NCI-H1417 treated with DMSO at 0.1 percent for 48 hours (cell line): ENCODE measurements around the gene LACRT.
A peak's percentile ranks its signal among the peaks of the same experiment; 100 is the strongest.
"Not testable (repeated sequence)": the region's sequence is repeated elsewhere in the genome, so short reads cannot be mapped to it uniquely, and the experiment has no call there.

Experiments
- DNase-seq: peaks from one replicate; lab custom pipeline; 2025; lab: John Stamatoyannopoulos, UW

Gene LACRT, protein sequence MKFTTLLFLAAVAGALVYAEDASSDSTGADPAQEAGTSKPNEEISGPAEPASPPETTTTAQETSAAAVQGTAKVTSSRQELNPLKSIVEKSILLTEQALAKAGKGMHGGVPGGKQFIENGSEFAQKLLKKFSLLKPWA

GRCh38 chr12:54634795-54635194 is at the start of gene LACRT:
Gene LACRT, minus strand, starts transcription at chr12:54634895. Its CDS starts 54 bp downstream, at chr12:54634841.
- no peak for DNase-seq

DNA sequence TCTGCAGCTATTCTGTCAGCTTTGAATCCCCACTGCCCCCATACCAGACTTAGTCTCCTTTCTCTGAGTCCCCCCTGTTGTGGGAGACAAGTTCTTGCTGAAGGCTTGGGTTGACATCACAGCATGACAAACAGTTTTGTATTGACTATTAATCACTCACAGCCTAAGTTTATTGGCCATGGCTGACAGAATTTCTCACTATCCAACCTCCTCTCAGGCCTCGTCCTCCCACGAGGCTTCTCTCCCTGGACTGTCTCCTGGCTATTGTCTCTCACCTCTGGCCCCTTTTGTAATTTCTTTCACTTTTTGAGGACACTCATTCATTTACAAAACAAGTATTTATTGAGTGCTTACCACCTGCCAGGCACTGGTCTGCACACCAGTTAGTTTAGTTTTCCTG is 48.7 kb upstream of the LACRT start:
- peak; percentile 24 for DNase-seq

DNA sequence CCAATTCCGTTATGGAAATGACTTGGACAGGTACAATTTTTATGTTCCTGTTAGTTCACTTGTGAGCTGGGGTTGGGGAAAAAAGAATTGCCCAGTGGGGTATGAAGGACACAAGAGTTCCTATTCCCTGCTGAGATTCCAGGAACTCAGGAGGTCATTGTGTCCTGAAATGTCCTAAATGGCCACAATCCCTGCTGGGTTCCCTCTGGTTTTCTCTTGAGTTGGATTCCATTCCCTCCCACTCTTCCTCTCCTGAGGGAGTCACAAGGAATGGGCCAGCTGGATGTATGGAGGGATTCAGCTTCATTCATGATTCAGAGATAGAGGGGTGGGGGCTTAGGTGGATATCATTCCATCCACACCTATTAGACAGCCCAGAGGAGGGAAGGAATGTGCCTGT is 48.0 kb upstream of the LACRT start:
- DNase-seq, result no peak

- no peak for DNase-seq
These were observed 45.7 kb upstream of the LACRT start for GRCh38 chr12:54680374-54680773.

- DNase-seq, result no peak
These were observed 43.4 kb upstream of the LACRT start for GRCh38 chr12:54678131-54678530.

- no peak for DNase-seq
These were observed 33.2 kb upstream of the LACRT start for GRCh38 chr12:54667945-54668344.

- DNase-seq, result no peak
These were observed 31.3 kb upstream of the LACRT start for GRCh38 chr12:54666008-54666407.

DNA sequence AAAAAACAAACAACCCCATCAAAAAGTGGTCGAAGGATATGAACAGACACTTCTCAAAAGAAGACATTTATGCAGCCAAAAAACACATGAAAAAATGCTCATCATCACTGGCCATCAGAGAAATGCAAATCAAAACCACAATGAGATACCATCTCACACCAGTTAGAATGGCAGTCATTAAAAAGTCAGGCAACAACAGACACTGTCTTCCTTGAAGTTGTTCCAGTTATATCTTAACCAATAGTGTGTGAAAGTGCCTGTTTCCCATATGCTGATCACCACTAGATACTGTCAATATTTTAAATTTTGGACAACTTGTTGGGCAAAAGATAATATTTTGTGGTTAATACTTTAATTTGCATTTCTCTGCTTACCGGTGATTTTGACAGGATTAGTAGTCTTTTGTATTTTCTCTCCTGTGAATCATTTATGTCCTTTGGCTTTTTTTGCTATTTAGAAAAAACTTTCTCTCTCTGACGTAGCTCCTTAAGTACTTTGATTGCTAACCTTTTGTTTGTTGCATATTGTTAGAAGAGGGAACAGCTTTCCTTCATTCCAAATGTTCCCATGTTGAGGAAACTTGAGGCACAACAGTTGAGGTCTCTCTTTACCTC is 30.4 kb upstream of the LACRT start:
- not testable (repeated sequence) for DNase-seq

DNA sequence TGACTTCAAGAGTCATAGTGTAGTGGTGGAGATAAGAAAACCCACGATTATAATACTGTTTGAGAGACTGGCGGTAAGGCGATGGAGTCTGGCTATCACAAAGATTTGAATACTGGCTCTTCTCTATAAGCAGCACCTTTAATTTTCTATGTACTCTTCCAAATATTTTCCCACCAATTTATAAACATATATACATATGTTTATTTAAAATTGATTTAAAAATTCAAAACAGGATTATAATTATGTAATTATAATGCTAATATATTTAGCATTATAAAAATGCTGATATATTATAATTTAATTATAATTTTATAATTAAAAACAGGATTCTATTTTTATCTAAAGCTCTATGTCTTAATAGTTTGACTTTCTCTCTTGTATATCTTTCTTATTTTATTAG is 28.9 kb upstream of the LACRT start:
- DNase-seq, result no peak

DNA sequence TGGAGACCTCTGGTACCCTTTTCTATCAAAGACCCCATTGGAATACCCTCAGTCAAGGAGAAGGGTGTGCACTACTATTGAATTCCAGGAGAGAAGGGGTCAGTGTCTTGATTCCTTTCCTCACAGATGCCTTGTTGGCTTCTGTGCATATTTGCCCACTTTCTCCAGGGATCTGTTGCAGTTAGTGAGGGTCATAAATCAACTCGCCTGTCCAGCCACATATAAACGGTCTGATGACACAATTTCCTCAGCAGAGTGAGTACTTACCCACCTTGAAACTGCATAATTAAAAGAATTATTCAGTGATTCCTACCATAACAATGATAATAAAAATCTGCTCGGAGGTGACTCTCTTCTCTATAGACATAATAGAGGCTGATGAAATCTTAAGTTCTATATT is 27.3 kb upstream of the LACRT start:
- no peak for DNase-seq

- DNase-seq, result no peak
These were observed 26.4 kb upstream of the LACRT start for GRCh38 chr12:54661048-54661447.

- no peak for DNase-seq
These were observed 25.7 kb upstream of the LACRT start for GRCh38 chr12:54660320-54660962.

- no peak for DNase-seq
These were observed 23.9 kb upstream of the LACRT start for GRCh38 chr12:54658306-54659264.

DNA sequence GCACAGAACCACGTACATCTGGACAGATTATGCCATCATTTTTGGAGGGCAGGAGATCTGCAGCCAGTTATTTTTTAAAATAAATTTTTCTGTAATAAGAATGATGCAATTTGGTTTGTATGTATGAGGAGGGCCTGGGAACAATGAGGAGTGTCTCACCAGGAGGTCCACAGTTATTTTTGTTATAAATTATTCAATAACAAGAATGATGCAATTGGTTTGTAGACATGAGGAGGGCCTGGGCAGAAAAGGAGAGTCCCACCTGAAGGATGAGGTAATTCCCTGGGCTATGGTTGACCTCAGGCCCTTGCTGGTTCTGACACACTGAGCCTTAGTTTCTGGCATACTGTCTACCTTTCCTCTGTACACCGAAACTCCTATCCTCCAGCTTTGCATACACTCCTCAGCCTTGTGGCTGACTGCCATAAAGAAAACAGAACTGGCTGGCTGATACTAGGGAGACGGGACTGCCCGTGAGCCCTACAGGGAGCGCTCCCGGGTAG is 22.5 kb upstream of the LACRT start:
- DNase-seq, result no peak

- no peak for DNase-seq
These were observed 20.2 kb upstream of the LACRT start for GRCh38 chr12:54654926-54655325.

GRCh38 chr12:54653025-54653424 is 18.3 kb upstream of the LACRT start:
- DNase-seq, result no peak

- no peak for DNase-seq
These were observed 16.2 kb upstream of the LACRT start for GRCh38 chr12:54650889-54651288.

DNA sequence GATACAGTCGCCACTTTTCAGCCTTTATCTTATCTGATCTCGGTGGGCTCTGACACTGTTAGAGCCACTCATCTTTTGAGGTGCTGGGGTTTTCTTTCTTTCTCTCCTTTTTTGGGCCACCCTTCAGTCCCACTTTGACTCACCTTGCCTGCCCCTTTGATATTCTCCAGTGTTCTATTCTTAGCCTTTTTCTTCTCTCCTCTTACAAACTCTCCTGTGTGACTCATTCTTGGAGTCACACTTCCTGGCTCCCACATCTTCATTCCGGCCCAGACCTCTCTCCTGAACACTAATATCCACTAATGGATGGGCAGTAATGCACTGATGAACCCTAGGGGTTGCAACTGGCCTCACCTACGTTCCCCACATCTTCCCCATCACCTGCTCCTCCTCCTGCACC is 15.7 kb upstream of the LACRT start:
- no peak for DNase-seq

DNA sequence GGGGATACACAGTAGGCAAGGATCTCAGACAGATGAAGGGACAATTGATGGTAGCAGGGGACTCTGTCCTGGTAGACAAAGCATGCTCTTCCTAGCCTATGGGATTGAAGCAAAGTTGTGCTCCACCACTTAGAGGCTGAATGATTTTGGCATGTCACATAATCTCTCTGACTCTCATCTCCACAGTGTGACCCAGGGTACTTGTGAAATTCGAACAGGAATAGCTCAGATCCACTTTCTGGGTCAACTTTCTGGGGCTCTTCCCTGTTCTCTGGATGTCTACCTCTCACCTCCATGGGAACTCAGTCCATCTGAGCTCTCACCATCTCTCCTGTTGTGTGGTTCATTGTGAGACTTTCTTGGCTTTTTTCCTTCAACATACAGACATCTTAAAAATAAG is 15.1 kb upstream of the LACRT start:
- DNase-seq, result no peak

GRCh38 chr12:54648265-54648664 is 13.6 kb upstream of the LACRT start, which contains the start of gene DCD:
Gene DCD, minus strand, starts transcription at chr12:54648365. Its CDS starts 62 bp downstream, at chr12:54648303.
- no peak for DNase-seq

GRCh38 chr12:54641554-54641953 is 6.9 kb upstream of the LACRT start:
- DNase-seq, result no peak

GRCh38 chr12:54641089-54641488 is 6.4 kb upstream of the LACRT start:
- DNase-seq, result no peak
